Activated CD4-positive, alpha-beta T cell treated with anti-CD3 and anti-CD28 coated beads, Interleukin-2, amount 10 ng/mL, durations not matched to agents 24 days and 14 days (primary cell): ENCODE measurements around the gene PLA2G5. TPM values are rescaled to one million over a fixed set of nuclear protein-coding genes. Genes with fewer than 3 reads are reported as not detected.

Experiments
- DNase-seq: peaks from one replicate; pipeline ENCODE4 v3.0.0; 2022
- H3K27ac Mint-ChIP-seq: one replicate; pipeline ENCODE4 v1.8.0; 2022; ENCODE audit warnings: mild to moderate bottlenecking, mixed read lengths
- H3K27me3 Mint-ChIP-seq: one replicate; pipeline ENCODE4 v1.8.0; 2022; ENCODE audit warnings: mixed read lengths
- H3K36me3 Mint-ChIP-seq: one replicate; pipeline ENCODE4 v1.8.0; 2022; ENCODE audit warnings: low read depth, mild to moderate bottlenecking, mixed read lengths
- H3K4me1 Mint-ChIP-seq: one replicate; pipeline ENCODE4 v1.8.0; 2021; ENCODE audit warnings: mixed read lengths
- H3K4me3 Mint-ChIP-seq: one replicate; pipeline ENCODE4 v1.8.0; 2022; ENCODE audit warnings: mild to moderate bottlenecking, moderate library complexity, mixed read lengths
- H3K9me3 Mint-ChIP-seq: one replicate; pipeline ENCODE4 v1.8.0; 2021; ENCODE audit warnings: mixed read lengths
- intact Hi-C: fragments of 100-400 bp; cut with micrococcal nuclease; formaldehyde crosslinking; loops from one replicate; pipeline ENCODE4 v1.15.1; 2023
- total RNA-seq: library from RNA; stranded (reverse); gene quantifications from 2 replicates; pipeline ENCODE4 v1.2.3, GENCODE V29; 2022

PLA2G5 gene
- total RNA-seq, 1 donor from 2014 or later: not detected

DNA sequence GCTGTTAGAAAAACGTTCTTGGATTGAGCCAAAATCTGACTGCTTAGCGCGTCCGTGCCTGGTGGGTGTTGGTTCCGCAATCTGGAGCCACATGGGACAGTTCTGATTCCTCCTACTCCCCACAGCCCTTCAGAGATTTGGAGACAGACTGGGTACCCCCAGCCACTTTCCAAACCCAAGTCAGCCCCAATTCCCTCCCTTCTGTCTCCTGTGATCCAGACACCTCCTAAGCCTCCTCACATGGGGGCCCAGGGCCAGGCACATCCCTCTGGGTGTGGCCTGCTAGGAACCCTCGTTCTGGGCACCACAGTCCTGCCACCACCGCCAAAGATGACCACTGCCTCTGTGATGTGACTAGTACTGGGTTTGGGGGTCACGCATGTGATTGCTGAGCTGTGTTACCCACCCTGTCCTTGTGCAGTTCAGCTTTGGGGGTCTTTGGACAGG lies 4.8 kb downstream of the PLA2G5 start:
- Mint-ChIP-seq H3K27ac (no peak overlapping the region), H3K36me3 (no peaks in the 10 kb centered on the region), H3K9me3 (no peaks in the 10 kb centered on the region), H3K27me3 (peaks cover 21% of the 10 kb centered on the region), H3K4me3 (no peak overlapping the region), H3K4me1 (no peaks in the 10 kb centered on the region)
- DNase-seq: no peak
- intact Hi-C loops: no loop called here

DNA sequence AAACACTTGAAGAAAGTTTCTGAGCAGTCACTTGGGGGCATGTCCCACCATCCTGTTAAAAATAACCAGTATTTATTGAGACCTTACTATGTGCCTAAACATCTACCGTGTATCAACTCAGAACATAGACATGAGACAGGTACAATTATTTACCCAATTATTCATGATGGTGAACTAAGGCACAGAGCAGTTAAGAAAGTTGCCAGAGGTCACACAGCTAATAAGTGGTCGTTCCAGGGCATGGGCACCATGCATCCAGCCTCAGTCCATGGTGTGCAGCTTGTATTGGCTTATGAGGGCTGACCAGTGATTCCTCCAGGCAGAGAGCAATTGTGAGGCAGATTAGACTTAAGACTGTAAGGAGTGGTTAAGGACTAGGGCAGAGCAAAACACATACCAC lies 5.4 kb downstream of the PLA2G5 start:
- no peak overlapping the region for H3K27ac Mint-ChIP-seq
- intact Hi-C loops: no loop called here
- H3K4me1 Mint-ChIP-seq: no peaks in the 10 kb centered on the region
- no peaks in the 10 kb centered on the region for H3K9me3 Mint-ChIP-seq
- no peak overlapping the region for H3K4me3 Mint-ChIP-seq
- DNase-seq: no peak
- no peaks in the 10 kb centered on the region for H3K36me3 Mint-ChIP-seq
- peaks cover 22% of the 10 kb centered on the region for H3K27me3 Mint-ChIP-seq

- no peak for DNase-seq
- H3K4me3 Mint-ChIP-seq: no peak overlapping the region
- no peak overlapping the region for H3K27ac Mint-ChIP-seq
- H3K9me3 Mint-ChIP-seq: no peaks in the 10 kb centered on the region
- peaks cover 4% of the 10 kb centered on the region for H3K4me1 Mint-ChIP-seq
- H3K36me3 Mint-ChIP-seq: no peaks in the 10 kb centered on the region
- intact Hi-C loops: no loop called here
- peaks cover 26% of the 10 kb centered on the region for H3K27me3 Mint-ChIP-seq
Observed at GRCh38 chr1:20076223-20076622, 6.2 kb downstream of the PLA2G5 start.

- no peaks in the 10 kb centered on the region for H3K36me3 Mint-ChIP-seq
- H3K4me1 Mint-ChIP-seq: peaks cover 7% of the 10 kb centered on the region
- H3K4me3 Mint-ChIP-seq: no peak overlapping the region
- no peak overlapping the region for H3K27ac Mint-ChIP-seq
- DNase-seq: no peak
- H3K9me3 Mint-ChIP-seq: no peaks in the 10 kb centered on the region
- intact Hi-C loops: no loop called here
- peaks cover 28% of the 10 kb centered on the region for H3K27me3 Mint-ChIP-seq
Observed at GRCh38 chr1:20076710-20077461, 6.9 kb downstream of the PLA2G5 start.

DNA sequence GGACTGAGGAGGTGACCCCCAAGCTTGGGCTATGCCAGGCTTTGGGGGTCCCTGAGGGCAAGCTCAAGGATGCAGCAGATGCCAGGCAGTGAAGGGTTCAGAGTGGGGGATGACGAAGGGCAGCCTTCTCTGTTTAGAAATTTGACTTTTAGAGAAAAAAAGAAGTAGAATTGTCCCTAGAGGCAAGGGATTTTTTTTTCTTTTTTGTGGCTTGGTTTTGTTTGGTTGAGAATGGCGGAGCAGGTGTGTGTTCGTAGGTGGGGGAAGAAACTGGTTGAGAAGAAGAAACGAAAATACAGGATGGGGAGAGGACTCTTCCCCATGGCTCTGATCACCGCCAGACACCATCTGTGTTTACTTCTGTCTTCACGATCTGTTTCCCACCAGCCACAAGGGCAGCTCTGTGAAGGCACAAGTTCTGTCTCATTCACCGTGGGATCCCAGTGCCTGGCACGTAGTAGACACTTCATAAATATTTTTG lies 8.2 kb downstream of the PLA2G5 start:
- DNase-seq: no peak
- no peak overlapping the region for H3K4me3 Mint-ChIP-seq
- no peaks in the 10 kb centered on the region for H3K36me3 Mint-ChIP-seq
- intact Hi-C loops: no loop called here
- H3K9me3 Mint-ChIP-seq: no peaks in the 10 kb centered on the region
- H3K4me1 Mint-ChIP-seq: peaks cover 7% of the 10 kb centered on the region
- peaks cover 36% of the 10 kb centered on the region for H3K27me3 Mint-ChIP-seq
- no peak overlapping the region for H3K27ac Mint-ChIP-seq

- Mint-ChIP-seq H3K4me3 (no peak overlapping the region), H3K27ac (no peak overlapping the region), H3K9me3 (no peaks in the 10 kb centered on the region), H3K4me1 (peaks cover 7% of the 10 kb centered on the region), H3K27me3 (peaks cover 36% of the 10 kb centered on the region), H3K36me3 (no peaks in the 10 kb centered on the region)
- intact Hi-C loops: no loop called here
- DNase-seq: no peak
Observed at GRCh38 chr1:20078711-20079110, 8.7 kb downstream of the PLA2G5 start.

- peaks cover 7% of the 10 kb centered on the region for H3K4me1 Mint-ChIP-seq
Observed at GRCh38 chr1:20079661-20080305, 9.8 kb downstream of the PLA2G5 start.

GRCh38 chr1:20080441-20081352 lies 10.7 kb downstream of the PLA2G5 start:
- H3K36me3 Mint-ChIP-seq: no peaks in the 10 kb centered on the region
- H3K27me3 Mint-ChIP-seq: peaks cover 36% of the 10 kb centered on the region
- intact Hi-C loops: no loop called here

More at GRCh38 chr1:20079661-20080305, 9.8 kb downstream of the PLA2G5 start:
- intact Hi-C loops: no loop called here
- no peak for DNase-seq
- Mint-ChIP-seq H3K4me3 (no peak overlapping the region), H3K36me3 (no peaks in the 10 kb centered on the region), H3K9me3 (no peaks in the 10 kb centered on the region), H3K27ac (no peak overlapping the region), H3K27me3 (peaks cover 36% of the 10 kb centered on the region)

DNA sequence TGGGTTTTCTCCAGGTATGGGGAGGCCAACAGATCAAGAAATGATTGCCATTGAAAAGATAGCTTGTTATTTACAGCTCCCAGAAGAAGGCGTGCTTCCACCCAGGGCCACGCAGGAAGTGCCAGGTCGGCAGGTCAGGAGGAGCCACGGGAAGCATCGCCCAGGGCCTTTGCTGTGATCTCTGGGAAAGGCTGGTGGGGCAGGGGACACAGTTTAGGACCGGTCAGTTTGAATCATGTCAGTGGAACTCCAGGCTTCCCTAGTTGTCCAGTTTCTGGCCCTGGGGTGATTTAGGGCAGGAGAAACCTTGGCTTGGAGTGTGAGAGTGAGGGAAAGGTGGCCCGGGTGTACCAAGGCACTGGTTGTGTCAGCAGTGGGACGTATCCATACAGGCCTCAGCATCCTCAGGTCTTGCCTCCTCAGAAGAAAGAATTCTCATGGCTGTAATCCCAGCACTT lies 11.4 kb downstream of the PLA2G5 start:
- Mint-ChIP-seq H3K9me3 (no peaks in the 10 kb centered on the region), H3K36me3 (no peaks in the 10 kb centered on the region), H3K4me1 (peaks cover 7% of the 10 kb centered on the region), H3K4me3 (no peak overlapping the region), H3K27me3 (peaks cover 34% of the 10 kb centered on the region), H3K27ac (no peak overlapping the region)
- intact Hi-C loops: no loop called here
- DNase-seq: no peak

More at GRCh38 chr1:20080441-20081352, 10.7 kb downstream of the PLA2G5 start:
- DNase-seq: peak; percentile 61
- no peak overlapping the region for H3K4me3 Mint-ChIP-seq
- no peaks in the 10 kb centered on the region for H3K9me3 Mint-ChIP-seq
- peaks cover 7% of the 10 kb centered on the region for H3K4me1 Mint-ChIP-seq
- H3K27ac Mint-ChIP-seq: no peak overlapping the region

- peaks cover 32% of the 10 kb centered on the region for H3K27me3 Mint-ChIP-seq
- intact Hi-C loops: no loop called here
- H3K4me3 Mint-ChIP-seq: no peak overlapping the region
- no peak for DNase-seq
- peaks cover 7% of the 10 kb centered on the region for H3K4me1 Mint-ChIP-seq
- H3K36me3 Mint-ChIP-seq: no peaks in the 10 kb centered on the region
- no peak overlapping the region for H3K27ac Mint-ChIP-seq
- H3K9me3 Mint-ChIP-seq: no peaks in the 10 kb centered on the region
Observed at GRCh38 chr1:20082772-20083171, 12.8 kb downstream of the PLA2G5 start.

DNA sequence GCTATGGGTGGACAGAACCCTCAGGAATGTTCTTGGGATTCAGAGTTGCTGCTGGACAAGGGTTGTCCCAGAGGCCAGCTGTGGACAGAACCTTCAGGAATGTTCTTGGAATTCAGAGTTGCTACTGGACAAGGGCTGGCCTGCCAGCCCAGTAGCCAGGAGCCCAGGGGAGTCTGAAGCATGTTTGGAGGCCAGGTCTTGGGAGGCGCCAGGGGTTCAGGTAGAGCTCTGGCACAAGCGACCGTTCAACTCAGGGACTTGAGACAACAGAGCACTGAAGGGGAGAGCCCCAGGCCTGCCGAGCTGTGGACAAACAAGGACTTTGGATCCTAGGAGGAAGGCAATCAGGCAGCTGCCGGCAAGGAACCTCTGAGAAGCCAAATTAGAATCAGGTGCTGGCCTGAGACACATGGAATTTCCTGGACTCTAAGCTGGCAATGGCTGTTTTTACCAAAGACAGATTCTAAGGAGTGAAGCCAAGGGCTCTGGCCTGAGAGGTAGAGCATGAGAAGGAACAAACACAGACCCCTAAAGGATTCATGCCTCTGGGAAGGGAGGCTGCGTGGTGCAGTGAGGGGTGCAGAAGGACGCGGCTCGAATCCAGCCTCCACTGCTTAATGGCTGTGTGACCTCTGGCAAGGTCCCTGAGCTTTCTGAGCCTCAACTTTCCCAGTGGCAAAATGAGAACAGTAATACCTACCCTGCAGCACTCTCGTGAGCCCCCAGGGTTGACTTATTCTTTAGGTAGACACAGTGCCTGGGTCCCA lies 13.4 kb downstream of the PLA2G5 start:
- Mint-ChIP-seq H3K9me3 (no peaks in the 10 kb centered on the region), H3K36me3 (no peaks in the 10 kb centered on the region), H3K27ac (no peak overlapping the region), H3K27me3 (peaks cover 26% of the 10 kb centered on the region), H3K4me3 (no peak overlapping the region), H3K4me1 (peaks cover 7% of the 10 kb centered on the region)
- DNase-seq: no peak
- intact Hi-C loops: no loop called here

DNA sequence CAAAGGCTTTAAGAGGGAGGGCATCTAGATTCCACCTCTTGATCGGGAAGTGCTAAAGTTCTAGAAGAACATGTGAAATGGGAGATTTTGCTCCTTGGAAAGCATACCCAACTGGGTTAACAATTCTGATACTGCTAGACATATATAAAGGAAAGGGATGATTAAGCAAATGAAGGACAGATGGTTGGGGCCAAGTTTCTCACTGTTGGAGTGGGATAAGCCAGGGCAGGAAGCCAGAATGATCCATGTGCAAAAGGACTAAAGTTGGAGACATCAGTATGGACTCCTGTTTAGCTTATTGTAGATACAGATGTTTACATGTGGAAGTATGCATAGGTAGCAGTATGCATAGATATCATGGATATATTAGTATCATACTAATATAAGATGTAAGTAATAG lies 16.8 kb downstream of the PLA2G5 start:
- no peaks in the 10 kb centered on the region for H3K36me3 Mint-ChIP-seq
- no peak overlapping the region for H3K4me3 Mint-ChIP-seq
- DNase-seq: no peak
- intact Hi-C loops: no loop called here
- peaks cover 10% of the 10 kb centered on the region for H3K27me3 Mint-ChIP-seq
- no peaks in the 10 kb centered on the region for H3K4me1 Mint-ChIP-seq
- no peak overlapping the region for H3K27ac Mint-ChIP-seq
- no peaks in the 10 kb centered on the region for H3K9me3 Mint-ChIP-seq

GRCh38 chr1:20087668-20088067 lies 17.7 kb downstream of the PLA2G5 start:
- H3K27ac Mint-ChIP-seq: no peak overlapping the region
- no peaks in the 10 kb centered on the region for H3K36me3 Mint-ChIP-seq
- H3K9me3 Mint-ChIP-seq: no peaks in the 10 kb centered on the region
- no peak for DNase-seq
- H3K27me3 Mint-ChIP-seq: peaks cover 9% of the 10 kb centered on the region
- intact Hi-C loops: no loop called here
- no peaks in the 10 kb centered on the region for H3K4me1 Mint-ChIP-seq
- H3K4me3 Mint-ChIP-seq: no peak overlapping the region
